ENCODE measurements around the gene MISP. TPM values are rescaled to one million over a fixed set of nuclear protein-coding genes. Genes with fewer than 3 reads are reported as not detected.

MISP gene
- total and polyA plus RNA-seq, 2 of the 13 experiments (the other 11 are each of a cell fraction or from before 2014, with no cell fraction given), result 0.67 to 1.3 TPM

- peak in 1 of 2 experiments; percentile 22; a peak in 1 of 4 replicates for TF ChIP-seq EP300 (IDR thresholded peaks at IDR 0.05; ENCODE audit: low read depth in 2 of 2, low read length in 2 of 2)
- TF ChIP-seq EP300 (CRISPR knock-in tag; IDR thresholded peaks at IDR 0.05; ENCODE audit: borderline replicate concordance), result peak; percentile 61
- 0 out of 2 replicates have a peak, but pooled peaks have one; percentile 8 for TF ChIP-seq GATAD2A (CRISPR knock-in tag; IDR thresholded peaks at IDR 0.05)
- TF ChIP-seq CCAR2 (optimal IDR thresholded peaks at IDR 0.05; ENCODE audit: low read depth, low read length), result peak; percentile 5
- TF ChIP-seq ZNF691 (CRISPR knock-in tag; IDR thresholded peaks at IDR 0.05; ENCODE audit: borderline replicate concordance, low read depth), result 0 out of 2 replicates have a peak, but pooled peaks have one; percentile 44
- TF ChIP-seq PHF20 (CRISPR knock-in tag; IDR thresholded peaks at IDR 0.05), result 0 out of 2 replicates have a peak, but pooled peaks have one; percentile 2
- 0 out of 2 replicates have a peak, but pooled peaks have one; percentile 33 for TF ChIP-seq ZNF740 (CRISPR knock-in tag; IDR thresholded peaks at IDR 0.05)
- TF ChIP-seq NFE2L2 (IDR thresholded peaks at IDR 0.05; ENCODE audit: low read length), result peak; percentile 94
- no peak for TF ChIP-seq ZNF547 (CRISPR knock-in tag; IDR thresholded peaks at IDR 0.05)
- TF ChIP-seq, protein P1, sequence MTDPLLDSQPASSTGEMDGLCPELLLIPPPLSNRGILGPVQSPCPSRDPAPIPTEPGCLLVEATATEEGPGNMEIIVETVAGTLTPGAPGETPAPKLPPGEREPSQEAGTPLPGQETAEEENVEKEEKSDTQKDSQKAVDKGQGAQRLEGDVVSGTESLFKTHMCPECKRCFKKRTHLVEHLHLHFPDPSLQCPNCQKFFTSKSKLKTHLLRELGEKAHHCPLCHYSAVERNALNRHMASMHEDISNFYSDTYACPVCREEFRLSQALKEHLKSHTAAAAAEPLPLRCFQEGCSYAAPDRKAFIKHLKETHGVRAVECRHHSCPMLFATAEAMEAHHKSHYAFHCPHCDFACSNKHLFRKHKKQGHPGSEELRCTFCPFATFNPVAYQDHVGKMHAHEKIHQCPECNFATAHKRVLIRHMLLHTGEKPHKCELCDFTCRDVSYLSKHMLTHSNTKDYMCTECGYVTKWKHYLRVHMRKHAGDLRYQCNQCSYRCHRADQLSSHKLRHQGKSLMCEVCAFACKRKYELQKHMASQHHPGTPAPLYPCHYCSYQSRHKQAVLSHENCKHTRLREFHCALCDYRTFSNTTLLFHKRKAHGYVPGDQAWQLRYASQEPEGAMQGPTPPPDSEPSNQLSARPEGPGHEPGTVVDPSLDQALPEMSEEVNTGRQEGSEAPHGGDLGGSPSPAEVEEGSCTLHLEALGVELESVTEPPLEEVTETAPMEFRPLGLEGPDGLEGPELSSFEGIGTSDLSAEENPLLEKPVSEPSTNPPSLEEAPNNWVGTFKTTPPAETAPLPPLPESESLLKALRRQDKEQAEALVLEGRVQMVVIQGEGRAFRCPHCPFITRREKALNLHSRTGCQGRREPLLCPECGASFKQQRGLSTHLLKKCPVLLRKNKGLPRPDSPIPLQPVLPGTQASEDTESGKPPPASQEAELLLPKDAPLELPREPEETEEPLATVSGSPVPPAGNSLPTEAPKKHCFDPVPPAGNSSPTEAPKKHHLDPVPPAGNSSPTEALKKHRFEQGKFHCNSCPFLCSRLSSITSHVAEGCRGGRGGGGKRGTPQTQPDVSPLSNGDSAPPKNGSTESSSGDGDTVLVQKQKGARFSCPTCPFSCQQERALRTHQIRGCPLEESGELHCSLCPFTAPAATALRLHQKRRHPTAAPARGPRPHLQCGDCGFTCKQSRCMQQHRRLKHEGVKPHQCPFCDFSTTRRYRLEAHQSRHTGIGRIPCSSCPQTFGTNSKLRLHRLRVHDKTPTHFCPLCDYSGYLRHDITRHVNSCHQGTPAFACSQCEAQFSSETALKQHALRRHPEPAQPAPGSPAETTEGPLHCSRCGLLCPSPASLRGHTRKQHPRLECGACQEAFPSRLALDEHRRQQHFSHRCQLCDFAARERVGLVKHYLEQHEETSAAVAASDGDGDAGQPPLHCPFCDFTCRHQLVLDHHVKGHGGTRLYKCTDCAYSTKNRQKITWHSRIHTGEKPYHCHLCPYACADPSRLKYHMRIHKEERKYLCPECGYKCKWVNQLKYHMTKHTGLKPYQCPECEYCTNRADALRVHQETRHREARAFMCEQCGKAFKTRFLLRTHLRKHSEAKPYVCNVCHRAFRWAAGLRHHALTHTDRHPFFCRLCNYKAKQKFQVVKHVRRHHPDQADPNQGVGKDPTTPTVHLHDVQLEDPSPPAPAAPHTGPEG (CRISPR knock-in tag; IDR thresholded peaks at IDR 0.05), result peak; percentile 34; the same call in 1 of the 2 replicates
- no peak for TF ChIP-seq TGIF2 (CRISPR knock-in tag; IDR thresholded peaks at IDR 0.05)
- no peak for TF ChIP-seq ZSCAN9 (CRISPR knock-in tag; IDR thresholded peaks at IDR 0.05; ENCODE audit: borderline replicate concordance)
- peak; percentile 69; the same call in 1 of the 2 replicates for TF ChIP-seq FOXP1 (IDR thresholded peaks at IDR 0.05)
- TF ChIP-seq FOXP1 (CRISPR knock-in tag; IDR thresholded peaks at IDR 0.05), result peak; percentile 91
- TF ChIP-seq MXI1 (IDR thresholded peaks at IDR 0.05; ENCODE audit: borderline replicate concordance, low read depth, low read length), result 0 out of 3 replicates have a peak, but pooled peaks have one; percentile 30
- no peak for TF ChIP-seq NONO (IDR thresholded peaks at IDR 0.05)
- TF ChIP-seq NONO (CRISPR knock-in tag; conservative IDR thresholded peaks at IDR 0.05), result peak; percentile 41; the same call in 1 of the 2 replicates
- no peak for TF ChIP-seq U2AF2 (IDR thresholded peaks at IDR 0.05; ENCODE audit: low read depth, low read length)
- TF ChIP-seq ZNF350 (CRISPR knock-in tag; IDR thresholded peaks at IDR 0.05; ENCODE audit: borderline replicate concordance, low read depth), result 0 out of 2 replicates have a peak, but pooled peaks have one; percentile 50
- TF ChIP-seq ZHX1 (CRISPR knock-in tag; IDR thresholded peaks at IDR 0.05; ENCODE audit: low read depth), result peak; percentile 33; the same call in 1 of the 2 replicates
- no peak for TF ChIP-seq ZNF776 (CRISPR knock-in tag; IDR thresholded peaks at IDR 0.05)
- no peak for TF ChIP-seq GPN1 (CRISPR knock-in tag; IDR thresholded peaks at IDR 0.05; ENCODE audit: borderline replicate concordance)
- no peak for TF ChIP-seq EZH2 (conservative IDR thresholded peaks at IDR 0.05; ENCODE audit: low read depth, low read length)
These were observed 38.8 kb downstream of the MISP start (continued) for GRCh38 chr19:789701-790060.

Data from HepG2 (cell line).